ENCODE measurements around the gene CCNG2. TPM values are rescaled to one million over a fixed set of nuclear protein-coding genes. Genes with fewer than 3 reads are reported as not detected.

The CCNG2 gene
- total RNA-seq, 1 experiment from 2014 or later: 10.6 TPM

- H3K4me1 ChIP-seq (ENCODE audit: insufficient read depth, low read length): no peaks in the 10 kb centered on the region
- H3K36me3 Mint-ChIP-seq (ENCODE audit: insufficient read depth in 1 of 3, low read depth in 3 of 3): peaks cover 29 to 78% (median 76%) of the 10 kb centered on the region in 3 experiments
Measured at GRCh38 chr4:77167173-77167572, 10.2 kb downstream of the CCNG2 start.

More at GRCh38 chr4:77167173-77167572, 10.2 kb downstream of the CCNG2 start:
- H3K23ac ChIP-seq (ENCODE audit: insufficient read length, low read depth, low read length): no peak overlapping the region
- no peaks in the 10 kb centered on the region for H3K23me2 ChIP-seq (ENCODE audit: insufficient read length, low read depth, low read length, poor library complexity, severe bottlenecking)
- H4K91ac ChIP-seq (ENCODE audit: insufficient read length, low read depth, low read length): no peak overlapping the region
- no peaks in the 10 kb centered on the region for H4K20me1 ChIP-seq (ENCODE audit: control insufficient read depth, insufficient read depth, insufficient read length)
- no peak overlapping the region for H2BK12ac ChIP-seq (ENCODE audit: insufficient read length, low read depth, low read length)
- H3K4me3 Mint-ChIP-seq: no peak overlapping the region
- H3K4me1 Mint-ChIP-seq: peaks cover 0 to 3% of the 10 kb centered on the region in 2 experiments; a peak in 1 of 4 replicates
- H2AK5ac ChIP-seq (ENCODE audit: insufficient read length, low read length): no peak overlapping the region
- H3K27me3 ChIP-seq (ENCODE audit: insufficient read depth, low read length): no peaks in the 10 kb centered on the region
- no peak overlapping the region for H2BK120ac ChIP-seq (ENCODE audit: low read depth, low read length, poor library complexity, severe bottlenecking)
- H2BK15ac ChIP-seq (ENCODE audit: low read depth, low read length): no peak overlapping the region
- H3T11ph ChIP-seq (ENCODE audit: low read length): no peak overlapping the region
- no peak overlapping the region for H3K9ac ChIP-seq (ENCODE audit: extremely low read depth, insufficient read length, low read length)
- no peak overlapping the region for H2AFZ ChIP-seq (ENCODE audit: low read length)
- H3K14ac ChIP-seq (ENCODE audit: insufficient read depth, low read length): no peak overlapping the region
- no peak overlapping the region for H2BK20ac ChIP-seq (ENCODE audit: low read depth, low read length, poor library complexity, severe bottlenecking)
- no CpG with 5 or more reads among the region's 1 CpG for WGBS (ENCODE audit: extremely low coverage, insufficient read length, low lambda C conversion rate)
- TF ChIP-seq CTCF (conservative IDR thresholded peaks at IDR 0.05): no peak
- H3K27me3 Mint-ChIP-seq (ENCODE audit: low read depth): peaks cover 2% of the 10 kb centered on the region
- H3K79me1 ChIP-seq (ENCODE audit: insufficient read depth, low read depth, low read length, poor library complexity, severe bottlenecking): no peaks in the 10 kb centered on the region
- H3K27ac Mint-ChIP-seq: no peak overlapping the region
- no peak overlapping the region for H3K4me2 ChIP-seq (ENCODE audit: insufficient read depth, insufficient read length, low read length)
- H3K9me3 ChIP-seq (ENCODE audit: control insufficient read depth, low read depth, low read length): no peaks in the 10 kb centered on the region
- no peak for DNase-seq
- no peaks in the 10 kb centered on the region for H3K9me3 Mint-ChIP-seq
- H3K18ac ChIP-seq (ENCODE audit: insufficient read length, low read depth, low read length): no peak overlapping the region
- no peaks in the 10 kb centered on the region for H3K79me2 ChIP-seq (ENCODE audit: insufficient read depth, low read length)
- no peak overlapping the region for H3K27ac ChIP-seq (ENCODE audit: insufficient read length, low read depth, low read length)
- no peak overlapping the region for H3K56ac ChIP-seq (ENCODE audit: insufficient read length, low read depth, low read length)
- no peak overlapping the region for H2BK5ac ChIP-seq (ENCODE audit: insufficient read length, low read length)
- no peak overlapping the region for H4K5ac ChIP-seq (ENCODE audit: insufficient read length, low read depth, low read length)
- no peak overlapping the region for H3K4ac ChIP-seq (ENCODE audit: low read depth, low read length)
- H4K8ac ChIP-seq (replicated peaks; ENCODE audit: insufficient read length, low read depth, low read length): no peak overlapping the region

Data from H9 (cell line).